ENCODE measurements around the gene PYCR2.
"Not testable (repeated sequence)": the region's sequence is repeated elsewhere in the genome, so short reads cannot be mapped to it uniquely, and the experiment has no call there.

DNA sequence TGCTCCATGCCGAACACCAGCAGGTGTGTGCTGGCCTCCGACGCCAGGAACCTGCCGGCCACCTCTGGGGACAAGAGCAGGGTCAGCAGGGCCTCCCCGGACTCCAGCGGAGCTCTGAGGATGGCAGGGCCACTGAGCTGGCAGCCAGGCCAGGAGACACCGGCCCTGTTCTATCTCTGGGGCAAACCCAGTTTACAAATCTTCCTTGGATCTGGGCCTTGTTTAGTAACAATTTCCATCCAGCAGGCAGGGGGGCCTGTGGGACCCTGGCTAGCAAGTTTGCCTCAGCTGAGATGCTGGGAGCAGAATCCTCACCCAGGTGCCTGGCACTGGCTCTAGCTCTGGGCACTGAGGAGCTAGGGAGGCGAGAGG lies 15.9 kb upstream of the PYCR2 start:
- TF ChIP-seq, protein P1, sequence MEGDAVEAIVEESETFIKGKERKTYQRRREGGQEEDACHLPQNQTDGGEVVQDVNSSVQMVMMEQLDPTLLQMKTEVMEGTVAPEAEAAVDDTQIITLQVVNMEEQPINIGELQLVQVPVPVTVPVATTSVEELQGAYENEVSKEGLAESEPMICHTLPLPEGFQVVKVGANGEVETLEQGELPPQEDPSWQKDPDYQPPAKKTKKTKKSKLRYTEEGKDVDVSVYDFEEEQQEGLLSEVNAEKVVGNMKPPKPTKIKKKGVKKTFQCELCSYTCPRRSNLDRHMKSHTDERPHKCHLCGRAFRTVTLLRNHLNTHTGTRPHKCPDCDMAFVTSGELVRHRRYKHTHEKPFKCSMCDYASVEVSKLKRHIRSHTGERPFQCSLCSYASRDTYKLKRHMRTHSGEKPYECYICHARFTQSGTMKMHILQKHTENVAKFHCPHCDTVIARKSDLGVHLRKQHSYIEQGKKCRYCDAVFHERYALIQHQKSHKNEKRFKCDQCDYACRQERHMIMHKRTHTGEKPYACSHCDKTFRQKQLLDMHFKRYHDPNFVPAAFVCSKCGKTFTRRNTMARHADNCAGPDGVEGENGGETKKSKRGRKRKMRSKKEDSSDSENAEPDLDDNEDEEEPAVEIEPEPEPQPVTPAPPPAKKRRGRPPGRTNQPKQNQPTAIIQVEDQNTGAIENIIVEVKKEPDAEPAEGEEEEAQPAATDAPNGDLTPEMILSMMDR (IDR thresholded peaks at IDR 0.05): not testable (repeated sequence)
- not testable (repeated sequence) for TF ChIP-seq POLR2A (IDR thresholded peaks at IDR 0.05)

All from body of pancreas (tissue), 4 donors.